Fibroblast of gingiva (primary cell): ENCODE data around the gene FAM124A.

Experiments
- DNase-seq: peaks from one replicate; pipeline ENCODE4 v3.0.0-alpha.2; 2011; ENCODE audit warnings: low read depth

Gene FAM124A

DNA sequence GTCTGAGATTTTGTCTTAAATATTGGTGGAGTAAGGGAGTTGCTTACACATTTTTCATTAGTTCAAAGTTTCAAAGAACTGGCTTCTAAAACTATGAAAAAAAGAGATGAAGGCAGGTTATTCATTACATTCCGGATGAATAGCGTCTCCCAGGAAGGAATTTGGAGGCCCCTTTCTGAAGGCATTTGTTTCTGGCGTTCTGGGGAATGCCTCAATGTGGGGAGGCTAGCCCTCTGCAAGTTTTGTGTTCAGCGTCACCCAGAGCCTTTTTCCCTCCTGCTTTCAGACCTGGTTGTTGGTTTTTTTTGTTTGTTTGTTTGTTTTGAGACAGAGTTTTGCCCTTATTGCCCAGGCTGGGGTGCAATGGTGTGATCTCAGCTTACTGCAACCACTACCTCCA lies 21.0 kb downstream of the FAM124A start:
- DNase-seq, result no peak

GRCh38 chr13:51243832-51244231 lies 21.6 kb downstream of the FAM124A start:
- no peak for DNase-seq

DNA sequence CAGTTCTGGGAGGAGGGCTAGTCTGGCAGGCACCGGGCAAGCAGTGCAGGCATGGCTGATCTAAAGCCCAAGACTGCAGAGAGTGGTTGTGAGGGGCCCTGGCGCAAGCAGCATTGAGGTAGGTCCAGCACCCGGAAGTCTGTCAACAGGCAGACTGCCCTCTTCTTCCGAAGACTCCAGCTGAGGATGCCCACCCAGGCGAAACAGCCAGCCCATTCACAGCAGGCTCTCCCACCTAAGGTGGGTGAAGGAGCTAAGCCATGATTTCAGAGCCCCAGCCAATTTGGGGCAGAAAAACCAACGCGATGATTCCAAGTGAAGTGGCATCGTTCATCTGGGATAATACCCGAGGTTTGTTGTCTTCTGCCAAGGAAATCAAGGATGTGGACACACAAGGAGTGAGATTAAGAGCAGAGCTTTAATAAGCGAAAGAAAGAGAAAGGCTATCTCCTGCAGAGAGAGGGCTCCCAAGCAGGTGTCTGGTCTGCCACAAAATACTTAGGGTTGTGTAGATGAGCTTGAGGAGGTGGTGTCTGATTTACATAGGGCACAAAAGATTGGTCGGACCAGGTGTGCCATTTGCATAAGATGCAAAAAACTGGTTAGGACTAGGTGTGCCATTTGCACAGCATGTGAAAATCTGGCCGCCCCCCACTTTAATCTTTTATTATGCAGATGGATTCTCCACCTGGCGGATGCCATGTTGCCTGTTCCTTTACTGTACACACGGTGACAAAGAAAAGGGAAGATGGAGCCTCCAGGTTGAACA lies 22.6 kb downstream of the FAM124A start:
- DNase-seq, result no peak

DNA sequence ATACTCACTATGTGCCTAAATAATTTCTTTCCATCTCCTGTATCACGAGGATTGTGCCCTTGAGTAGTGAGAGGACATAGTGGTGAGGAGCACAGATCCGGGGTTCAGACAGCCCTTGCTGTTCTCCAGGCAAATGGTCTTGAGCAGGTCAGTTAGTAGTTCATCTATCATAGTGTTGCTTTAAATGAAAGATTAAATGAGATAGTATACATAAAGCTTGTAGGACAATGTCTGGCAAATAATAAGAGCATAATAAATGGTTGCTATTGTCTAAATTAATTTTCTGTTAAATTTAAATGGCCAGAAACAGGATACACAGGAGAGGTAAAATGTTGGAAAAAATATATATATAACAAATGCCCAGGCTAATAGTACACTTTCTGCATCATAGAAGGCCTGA lies 23.4 kb downstream of the FAM124A start:
- no peak for DNase-seq

- DNase-seq, result no peak
These were observed 23.8 kb downstream of the FAM124A start for GRCh38 chr13:51246025-51246417.

DNA sequence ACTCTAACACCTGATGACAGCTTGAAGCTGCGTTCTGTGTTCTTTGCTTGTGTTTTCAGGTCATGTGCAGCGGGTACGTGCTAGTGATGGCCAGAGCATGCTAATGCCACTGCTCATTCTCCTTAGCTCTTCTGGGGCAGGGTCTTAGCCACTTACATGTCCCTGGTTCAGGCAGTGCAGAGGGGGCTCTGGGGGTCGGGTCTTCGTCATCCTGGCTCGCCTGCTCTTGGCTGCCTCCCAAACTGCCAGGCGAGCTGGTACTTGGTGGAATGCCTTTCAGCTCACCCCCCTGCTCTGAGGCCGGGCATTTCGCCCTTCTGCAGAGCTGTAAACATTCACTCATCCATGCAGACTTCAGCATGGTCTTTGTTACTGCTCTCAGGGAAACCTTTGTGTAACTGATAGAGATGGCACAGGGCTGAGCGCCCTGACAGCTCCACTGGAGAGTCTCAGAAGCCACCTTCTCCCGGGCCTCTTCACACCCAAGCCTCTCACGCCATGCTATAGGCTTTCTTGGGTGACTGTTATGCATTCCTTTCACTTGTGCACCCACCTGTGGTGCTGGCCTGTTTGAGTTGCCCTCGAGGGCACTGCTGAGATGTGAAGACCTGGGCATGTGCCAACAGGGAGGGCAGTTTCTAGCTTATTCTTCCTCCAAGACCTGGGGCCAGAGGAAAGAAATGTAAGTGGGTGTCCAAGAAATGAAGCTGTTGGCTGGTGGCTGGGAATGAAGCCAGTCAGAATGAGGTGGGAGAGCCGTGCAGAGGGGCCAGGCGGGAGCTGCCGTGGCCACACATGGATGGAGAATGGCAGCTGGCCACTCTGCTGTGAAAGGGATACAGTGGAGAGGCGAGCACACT lies 24.4 kb downstream of the FAM124A start:
- DNase-seq, result peak; percentile 20

DNA sequence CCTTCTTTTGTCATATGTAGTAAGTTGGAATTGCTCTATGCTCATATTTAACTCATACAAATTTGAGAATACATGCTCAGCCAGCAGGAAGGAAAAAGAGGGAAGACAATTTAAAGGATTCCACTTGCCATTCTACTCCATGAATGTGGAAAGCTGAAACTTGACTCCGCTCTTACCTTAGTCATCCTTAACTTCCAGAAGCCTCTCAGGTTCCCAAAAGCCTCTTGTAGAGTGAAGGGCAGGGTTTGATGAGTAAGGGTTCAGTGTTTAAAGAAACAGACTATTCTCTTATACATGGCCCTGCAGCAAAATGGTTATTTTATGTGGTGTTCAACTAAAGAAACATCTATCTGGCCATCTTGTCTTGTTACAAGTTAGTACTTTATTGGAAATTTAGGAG lies 27.1 kb downstream of the FAM124A start:
- no peak for DNase-seq

DNA sequence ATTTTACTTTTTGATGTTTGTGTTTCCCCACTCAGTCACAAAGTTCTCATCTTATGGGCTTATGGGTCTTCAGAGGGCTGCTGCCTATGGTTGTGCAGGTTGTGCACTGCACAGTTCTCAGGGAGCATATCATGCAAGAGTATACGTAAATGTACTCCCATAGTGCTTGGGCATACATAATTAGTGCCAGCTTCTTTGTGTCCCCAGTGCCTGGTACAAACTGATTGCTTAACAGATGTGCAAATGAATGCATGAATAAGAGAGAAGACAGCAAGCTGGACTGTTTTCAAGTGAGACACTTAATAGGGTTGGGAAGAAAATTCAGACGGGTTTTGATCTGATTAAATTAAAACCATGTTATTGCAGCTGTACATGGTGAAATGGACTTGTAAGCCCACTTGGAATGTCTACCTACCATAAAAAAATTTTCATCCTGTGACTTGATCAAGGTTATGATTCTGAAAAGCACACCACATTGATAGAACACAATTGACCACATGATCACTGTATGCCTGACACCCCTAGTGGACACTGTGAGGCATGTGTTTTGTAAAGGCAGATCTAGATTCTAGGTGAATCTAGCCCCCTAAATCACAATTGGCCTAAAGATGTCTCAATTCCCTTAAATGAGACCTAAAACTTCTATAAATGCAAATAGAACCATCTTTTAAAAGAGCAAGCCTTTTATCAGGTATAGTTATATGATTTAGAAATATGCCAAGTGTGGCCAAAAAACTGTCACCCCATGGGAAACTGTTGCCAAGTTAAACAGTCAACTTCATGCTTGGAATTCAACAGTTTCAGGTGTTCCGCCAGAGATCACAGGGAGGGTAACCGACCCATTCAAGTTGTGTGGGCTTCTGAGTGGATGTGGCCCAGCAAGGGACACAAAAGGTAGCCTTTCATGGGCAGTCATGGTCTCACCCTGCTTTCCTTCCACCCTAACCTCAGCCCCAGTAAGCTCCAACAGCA lies 27.9 kb downstream of the FAM124A start:
- peak; percentile 69 for DNase-seq

GRCh38 chr13:51251480-51251879 lies 29.3 kb downstream of the FAM124A start:
- no peak for DNase-seq

GRCh38 chr13:51252954-51253532 lies 30.8 kb downstream of the FAM124A start:
- DNase-seq, result no peak

DNA sequence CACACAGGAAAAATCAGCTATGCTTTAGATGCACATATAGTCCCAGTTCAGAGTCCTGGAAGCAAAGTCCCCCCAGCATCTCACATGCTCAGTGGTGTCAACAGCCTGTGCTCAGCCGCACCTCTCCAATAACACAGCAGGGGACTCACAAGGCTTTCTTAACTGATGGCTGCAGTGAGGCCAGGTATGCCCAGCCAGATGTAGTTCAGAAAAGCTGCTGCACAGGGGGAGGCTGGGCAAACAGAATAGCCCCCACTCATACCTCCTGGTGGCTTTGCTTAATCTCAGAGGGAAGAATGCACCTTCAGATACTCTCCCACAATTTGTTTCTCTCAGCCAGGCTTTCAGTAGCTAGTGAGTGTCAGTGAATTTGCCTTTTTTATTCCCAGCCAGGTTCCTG lies 33.4 kb downstream of the FAM124A start:
- DNase-seq, result no peak

DNA sequence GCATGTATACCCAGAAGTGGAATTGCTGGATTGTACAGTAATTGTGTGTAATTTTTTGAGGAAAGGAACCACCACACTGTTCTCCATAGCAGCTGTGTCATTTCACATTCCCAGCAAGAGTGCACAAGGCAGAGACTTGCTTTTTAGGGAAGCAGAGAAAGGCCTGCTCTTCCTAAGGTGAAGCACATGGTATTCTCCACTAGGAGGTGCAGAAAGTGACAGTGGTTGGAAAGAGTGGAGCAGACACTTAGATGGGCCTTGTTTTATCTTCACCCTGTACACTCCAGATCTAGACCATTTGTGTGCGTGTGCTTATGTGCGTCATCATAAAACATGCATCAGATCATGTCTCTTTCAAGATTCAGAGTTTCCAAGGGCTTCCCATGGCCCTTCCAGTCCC lies 35.0 kb downstream of the FAM124A start:
- no peak for DNase-seq

DNA sequence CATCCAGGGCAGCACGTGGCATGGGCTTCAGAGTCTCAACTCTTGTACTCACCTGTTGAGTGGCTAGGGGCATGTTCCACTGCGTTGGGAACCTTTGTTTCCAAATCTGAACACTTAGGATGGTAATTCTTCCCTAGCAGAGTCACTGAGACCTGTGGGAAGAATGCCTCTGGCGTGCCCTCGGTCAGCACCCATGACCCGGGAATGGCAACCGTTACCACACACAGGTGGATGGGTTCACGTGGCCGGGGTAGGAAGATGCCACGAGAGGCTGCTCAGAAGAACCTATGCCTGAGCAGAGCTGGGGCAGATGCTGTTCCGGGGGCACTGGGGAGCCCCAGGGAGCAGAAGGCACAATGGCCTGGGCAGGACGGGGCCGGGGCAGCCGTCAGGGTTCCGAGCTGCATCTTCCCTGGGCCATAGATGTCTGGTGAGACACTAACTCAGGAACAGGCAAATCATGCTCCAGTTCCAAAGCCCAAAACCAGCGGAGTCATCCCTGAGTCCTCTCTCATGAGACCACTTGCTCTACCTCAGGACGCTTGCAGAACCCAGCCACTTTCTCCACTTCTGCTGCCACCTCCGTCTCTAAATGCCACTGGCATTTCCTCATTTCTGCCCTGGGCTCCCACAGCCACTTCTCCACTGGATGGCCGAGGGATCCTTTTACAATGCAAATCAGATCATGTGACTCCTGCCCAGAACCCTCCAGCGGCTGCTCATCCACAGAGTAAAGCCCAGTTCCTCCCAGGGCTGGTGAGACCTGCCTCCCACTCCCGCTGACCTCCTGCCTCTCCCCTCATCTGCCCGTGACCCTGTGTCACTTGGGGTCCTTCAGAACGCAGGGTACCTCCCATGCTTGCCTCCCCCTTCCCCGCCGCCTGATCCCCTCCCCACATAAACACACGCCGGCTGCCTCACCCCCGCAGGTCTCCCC lies 36.7 kb downstream of the FAM124A start:
- no peak for DNase-seq

DNA sequence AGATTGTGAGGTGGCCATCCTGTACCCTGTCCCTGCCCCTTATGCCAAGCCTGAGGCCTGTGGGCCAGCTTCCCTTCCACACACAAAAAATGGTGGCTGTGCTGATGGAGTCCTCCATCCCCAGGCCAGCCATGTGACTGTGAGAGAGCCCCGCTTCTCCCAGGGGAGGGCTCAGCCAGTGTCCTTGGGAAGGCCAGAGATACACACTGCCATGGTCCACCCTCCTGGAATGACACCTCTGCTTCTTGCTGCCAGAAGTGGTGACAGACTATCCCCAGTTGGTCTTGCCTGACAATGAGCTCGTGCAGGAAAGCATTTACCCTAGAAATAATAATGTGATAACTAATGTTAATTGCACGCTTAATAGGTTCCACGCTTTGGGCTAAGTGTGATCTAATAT lies 38.0 kb downstream of the FAM124A start:
- DNase-seq, result no peak

GRCh38 chr13:51261610-51262249 lies 39.5 kb downstream of the FAM124A start:
- no peak for DNase-seq

- DNase-seq, result no peak
These were observed 40.5 kb downstream of the FAM124A start for GRCh38 chr13:51262501-51263211.

DNA sequence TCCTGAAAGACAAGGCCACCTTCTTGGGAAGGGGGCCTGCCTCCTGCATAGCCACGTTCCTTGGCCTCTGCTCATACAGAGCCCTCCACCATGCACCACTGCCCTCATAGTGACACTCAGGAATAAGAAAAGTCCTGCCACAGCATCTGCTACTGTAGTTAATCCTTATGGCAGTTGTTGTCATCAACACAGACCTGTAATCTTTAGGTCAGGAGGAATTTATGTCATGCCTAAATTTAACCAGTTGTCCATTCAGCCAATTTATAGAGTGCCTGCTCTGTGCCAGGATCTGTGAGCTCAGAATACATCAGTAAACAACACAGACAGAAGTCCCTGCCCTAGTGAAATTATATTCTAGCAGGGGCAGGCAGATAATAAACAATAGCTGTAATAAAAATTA lies 44.4 kb downstream of the FAM124A start:
- DNase-seq, result no peak

DNA sequence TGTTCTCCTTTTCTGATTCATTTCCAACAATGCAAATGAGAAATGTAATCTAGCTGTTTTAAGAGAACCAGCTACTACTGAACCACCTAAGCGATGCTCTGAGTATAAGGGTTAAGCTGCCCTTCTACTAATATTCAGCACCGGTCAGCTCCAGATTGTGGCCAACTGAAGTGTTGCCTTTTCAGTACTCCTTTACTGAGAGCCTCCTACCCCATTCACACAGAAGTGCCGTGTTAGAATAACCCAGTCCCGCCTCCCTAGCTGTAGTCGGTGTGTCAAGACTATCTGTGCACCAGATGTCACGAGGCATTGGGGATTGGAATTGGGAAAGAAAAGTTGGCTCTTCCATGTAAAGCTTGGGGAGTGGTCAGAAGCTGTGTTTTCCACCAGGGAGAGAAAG lies 45.4 kb downstream of the FAM124A start:
- no peak for DNase-seq

- peak; percentile 40 for DNase-seq
These were observed 46.8 kb downstream of the FAM124A start for GRCh38 chr13:51269039-51269438.
